Left hindlimb (tissue), 1 donor: ENCODE results near the gene SDCCAG8.

ENCODE experiments used
- DNase-seq: peaks from one replicate; pipeline ENCODE4 v3.0.0-alpha.2; 2018

The SDCCAG8 gene

GRCh38 chr1:243489681-243490546 lies 234.1 kb downstream of the SDCCAG8 start:
- DNase-seq = no peak

GRCh38 chr1:243490748-243491686 lies 235.2 kb downstream of the SDCCAG8 start:
- DNase-seq = no peak

GRCh38 chr1:243493156-243494129 lies 237.6 kb downstream of the SDCCAG8 start:
- DNase-seq = no peak

GRCh38 chr1:243494741-243495431 lies 239.0 kb downstream of the SDCCAG8 start:
- no peak for DNase-seq

GRCh38 chr1:243495442-243496186 lies 239.8 kb downstream of the SDCCAG8 start:
- DNase-seq = no peak

GRCh38 chr1:243496187-243496646 lies 240.4 kb downstream of the SDCCAG8 start:
- DNase-seq = no peak

GRCh38 chr1:243496806-243497205 lies 241.0 kb downstream of the SDCCAG8 start:
- no peak for DNase-seq

- no peak for DNase-seq
Measured at GRCh38 chr1:243497939-243498681, 242.3 kb downstream of the SDCCAG8 start.

- no peak for DNase-seq
Measured at GRCh38 chr1:243499248-243499647, 243.4 kb downstream of the SDCCAG8 start.

- DNase-seq = no peak
Measured at GRCh38 chr1:243499711-243500110, 243.9 kb downstream of the SDCCAG8 start.

GRCh38 chr1:243500512-243500911 lies 244.7 kb downstream of the SDCCAG8 start:
- no peak for DNase-seq

GRCh38 chr1:243501002-243501401 lies 245.2 kb downstream of the SDCCAG8 start:
- DNase-seq = no peak

- no peak for DNase-seq
Measured at GRCh38 chr1:243503155-243503554, 247.3 kb downstream of the SDCCAG8 start.

- DNase-seq = no peak
Measured at GRCh38 chr1:243505986-243506689, 250.3 kb downstream of the SDCCAG8 start.

- DNase-seq = no peak
Measured at GRCh38 chr1:243507001-243507671, 251.3 kb downstream of the SDCCAG8 start.

- DNase-seq = no peak
Measured at GRCh38 chr1:243507672-243508302, 251.9 kb downstream of the SDCCAG8 start.

- no peak for DNase-seq
Measured at GRCh38 chr1:243508303-243508713, 252.5 kb downstream of the SDCCAG8 start.

- no peak for DNase-seq
Measured at GRCh38 chr1:243508943-243509342, 253.1 kb downstream of the SDCCAG8 start.
